GM21367 (cell line): ENCODE data around the gene RANBP3L.

Experiments used
- ATAC-seq: cut with Tn5 transposase; IDR thresholded peaks from one replicate; pipeline ENCODE4 v1.9.1; 2021; ENCODE audit not compliant: unreplicated experiment

The RANBP3L gene

GRCh38 chr5:36244076-36244475, 57.6 kb downstream of the RANBP3L start:
- ATAC-seq: no peak

GRCh38 chr5:36243653-36244052, 58.0 kb downstream of the RANBP3L start:
- ATAC-seq: no peak

- no peak for ATAC-seq
These were observed 58.9 kb downstream of the RANBP3L start for GRCh38 chr5:36242534-36243485.

GRCh38 chr5:36241631-36242533, 59.8 kb downstream of the RANBP3L start, which contains the start of gene NADK2:
NADK2 (minus strand) TSS chr5:36241925; CDS start chr5:36241798, 127 bp downstream.
- peak; percentile 92 for ATAC-seq

- peak; percentile 21 for ATAC-seq
These were observed 60.7 kb downstream of the RANBP3L start for GRCh38 chr5:36240779-36241630.

- ATAC-seq: no peak
These were observed 62.1 kb downstream of the RANBP3L start for GRCh38 chr5:36239370-36240293.

- no peak for ATAC-seq
These were observed 63.0 kb downstream of the RANBP3L start for GRCh38 chr5:36238502-36239295.

GRCh38 chr5:36237751-36238150, 64.0 kb downstream of the RANBP3L start:
- ATAC-seq: no peak

GRCh38 chr5:36236801-36237200, 64.9 kb downstream of the RANBP3L start:
- ATAC-seq: no peak

GRCh38 chr5:36232533-36232932, 69.2 kb downstream of the RANBP3L start:
- ATAC-seq: no peak

GRCh38 chr5:36230151-36230790, 71.4 kb downstream of the RANBP3L start:
- no peak for ATAC-seq

GRCh38 chr5:36228505-36228904, 73.2 kb downstream of the RANBP3L start:
- ATAC-seq: no peak

GRCh38 chr5:36227046-36227445, 74.7 kb downstream of the RANBP3L start:
- no peak for ATAC-seq

GRCh38 chr5:36222620-36223019, 79.1 kb downstream of the RANBP3L start:
- ATAC-seq: no peak

GRCh38 chr5:36217988-36218387, 83.7 kb downstream of the RANBP3L start:
- ATAC-seq: no peak

- ATAC-seq: no peak
These were observed 84.1 kb downstream of the RANBP3L start for GRCh38 chr5:36217567-36217966.

- ATAC-seq: no peak
These were observed 85.8 kb downstream of the RANBP3L start for GRCh38 chr5:36215910-36216309.

GRCh38 chr5:36214436-36214835, 87.3 kb downstream of the RANBP3L start:
- no peak for ATAC-seq
